B cell (primary cell): ENCODE data around the gene E2F7. TPM values are rescaled to one million over a fixed set of nuclear protein-coding genes. Genes with fewer than 3 reads are reported as not detected.

Source experiments
- ATAC-seq: fragments of 200-7000 bp; cut with Tn5 transposase; one replicate; pipeline ENCODE4 v1.10.0; 2021; ENCODE audit warnings: low read depth, mild to moderate bottlenecking, moderate number of reproducible peaks, moderate library complexity
- CTCF ChIA-PET: fragments of 350-600 bp; sonication (Branson Sonifier 250); formaldehyde crosslinking; loops from one replicate; lab custom pipeline; 2021; ENCODE audit warnings: antibody characterized with exemption, inconsistent platforms; lab: Charles Lee
- POLR2A ChIA-PET: fragments of 350-600 bp; sonication (Branson Sonifier 250); formaldehyde crosslinking; loops from one replicate; lab custom pipeline; 2021; ENCODE audit warnings: antibody characterized with exemption; lab: Charles Lee
- DNase-seq: peaks from one replicate; pipeline ENCODE4 v3.0.0; 2013
- H2AFZ ChIP-seq: 2 replicates; pipeline ENCODE4 v1.6.1; 2012; ENCODE audit warnings: mild to moderate bottlenecking, low read depth, low read length; ENCODE audit not compliant: insufficient read depth, poor library complexity, severe bottlenecking
- H3K27ac ChIP-seq, 2 donors: 1 replicate in 1 of 2; 2 replicates in 1 of 2; pipeline ENCODE4 v1.5.1; 2012 to 2013; ENCODE audit warnings: low read length in 2 of 2, mild to moderate bottlenecking in 2 of 2, moderate library complexity in 1 of 2
- H3K27me3 ChIP-seq, 4 experiments: fragments of 200-600 bp in 1 of 4; sonication (generic) in 1 of 4; replicated peaks in 1 of 4; 1 replicate in 2 of 4; 2 replicates in 2 of 4; pipeline versions ENCODE4 v1.6.1 to v1.7.0; 2013 to 2016; ENCODE audit warnings: low read length in 3 of 4, mild to moderate bottlenecking in 2 of 4, mixed read lengths in 1 of 4, moderate library complexity in 1 of 4; ENCODE audit not compliant: insufficient read depth in 4 of 4, control insufficient read depth in 3 of 4; ENCODE audit errors: control extremely low read depth in 1 of 4
- H3K36me3 ChIP-seq, 2 experiments: replicated peaks in 1 of 2; 1 replicate in 1 of 2; 2 replicates in 1 of 2; pipeline versions ENCODE4 v1.6.1 to v1.7.1; 2013; ENCODE audit warnings: low read length in 1 of 2; ENCODE audit not compliant: insufficient read depth in 2 of 2, control insufficient read depth in 1 of 2; ENCODE audit errors: control extremely low read depth in 1 of 2, extremely low read depth in 1 of 2
- H3K4me1 ChIP-seq, 2 donors: fragments of 200-600 bp in 1 of 2; sonication (generic) in 1 of 2; 1 replicate in 1 of 2; 2 replicates in 1 of 2; pipeline versions ENCODE4 v1.5.1 to v1.6.1; 2013 to 2017; ENCODE audit warnings: low read length in 2 of 2; ENCODE audit not compliant: control insufficient read depth in 2 of 2, insufficient read depth in 2 of 2
- H3K4me2 ChIP-seq: replicated peaks from 2 replicates; pipeline ENCODE3; 2012; ENCODE audit warnings: mild to moderate bottlenecking, low read depth, low read length; ENCODE audit not compliant: poor library complexity, severe bottlenecking
- H3K4me3 ChIP-seq, 5 experiments: fragments of 200-600 bp in 1 of 5; sonication (generic) in 1 of 5; 1 replicate in 3 of 5; 2 replicates in 2 of 5; pipeline versions ENCODE4 v1.5.1 to v1.7.0; 2011 to 2016; ENCODE audit warnings: low read length in 4 of 5, mild to moderate bottlenecking in 4 of 5, low read depth in 2 of 5, control low read depth in 1 of 5, moderate library complexity in 1 of 5; ENCODE audit not compliant: insufficient read depth in 1 of 5; ENCODE audit errors: control extremely low read depth in 1 of 5, extremely low read depth in 1 of 5
- H3K79me2 ChIP-seq: fragments of 200-600 bp; sonication (generic); one replicate; pipeline ENCODE4 v1.6.0; 2016; ENCODE audit warnings: low read length; ENCODE audit not compliant: control insufficient read depth, insufficient read depth
- H3K9ac ChIP-seq: fragments of 200-600 bp; sonication (generic); 2 replicates; pipeline ENCODE4 v1.6.1; 2017; ENCODE audit warnings: mild to moderate bottlenecking, low read length, moderate library complexity
- H3K9me3 ChIP-seq, 3 donors: one replicate each; pipeline versions ENCODE4 v1.6.1 to v1.7.1; 2013; ENCODE audit warnings: low read length in 2 of 3; ENCODE audit not compliant: control insufficient read depth in 2 of 3, insufficient read depth in 1 of 3; ENCODE audit errors: control extremely low read depth in 1 of 3
- H4K20me1 ChIP-seq: 2 replicates; pipeline ENCODE4 v1.6.0; 2012; ENCODE audit warnings: mild to moderate bottlenecking, low read length; ENCODE audit not compliant: insufficient read depth, control insufficient read depth, poor library complexity, severe bottlenecking
- H3K27ac Mint-ChIP-seq: one replicate; pipeline ENCODE4 v1.8.0; 2021; ENCODE audit warnings: mixed read lengths
- H3K27me3 Mint-ChIP-seq: one replicate; pipeline ENCODE4 v1.8.0; 2021; ENCODE audit warnings: mixed read lengths
- H3K4me1 Mint-ChIP-seq: one replicate; pipeline ENCODE4 v1.8.0; 2021; ENCODE audit warnings: mixed read lengths
- H3K4me3 Mint-ChIP-seq: one replicate; pipeline ENCODE4 v1.8.0; 2021; ENCODE audit warnings: mixed read lengths
- H3K9me3 Mint-ChIP-seq: one replicate; pipeline ENCODE4 v1.8.0; 2022; ENCODE audit warnings: mixed read lengths; ENCODE audit not compliant: insufficient read depth
- CTCF ChIP-seq: fragments of 200-600 bp; IDR thresholded peaks from one replicate; pipeline ENCODE4 v1.8.0; 2022; ENCODE audit warnings: antibody characterized with exemption, mild to moderate bottlenecking
- EZH2 ChIP-seq: IDR thresholded peaks from 2 replicates; pipeline ENCODE4 v1.6.1; 2012; ENCODE audit warnings: borderline replicate concordance, low read depth, mild to moderate bottlenecking, moderate library complexity, low read length; ENCODE audit not compliant: insufficient read depth, poor library complexity, severe bottlenecking
- WGBS: methylation state at CpG from one replicate; pipeline ENCODE4 v1.1.5; 2013; ENCODE audit warnings: missing lambda C conversion rate; ENCODE audit not compliant: insufficient coverage; 5-methylcytosine and 5-hydroxymethylcytosine counted together
- intact Hi-C: fragments of 100-400 bp; cut with micrococcal nuclease; formaldehyde crosslinking; loops from one replicate; pipeline ENCODE4 v1.10.0; 2022
- polyA plus RNA-seq: library from polyadenylated mRNA; depleted of rRNA; stranded (reverse); fragments of >200 nt; gene quantifications from 2 replicates; pipeline ENCODE4 v1.2.3, GENCODE V29; 2012
- total RNA-seq, 2 donors: library from RNA; stranded (reverse); fragments of 120-200 nt in 1 of 2; gene quantifications; 1 replicate in 1 of 2; 2 replicates in 1 of 2; pipeline versions ENCODE4 v1.2.3 to v1.2.4, GENCODE V29; 2013 to 2022

The E2F7 gene
- total and polyA plus RNA-seq, 2 donors (not counting 1 experiment from before 2014, with no cell fraction given), result 0.15 to 0.42 TPM

GRCh38 chr12:77031745-77032144 lies 33.6 kb downstream of the E2F7 start:
- Histone ChIP-seq H3K9me3 (no peaks in the 10 kb centered on the region), H3K79me2 (no peaks in the 10 kb centered on the region), H3K36me3 (no peaks in the 10 kb centered on the region), H3K4me3 (no peak overlapping the region), H3K9ac (no peak overlapping the region), H3K4me1 (no peaks in the 10 kb centered on the region), H3K27ac (no peak overlapping the region), H3K27me3 (no peaks in the 10 kb centered on the region), H4K20me1 (no peaks in the 10 kb centered on the region), H2AFZ (no peak overlapping the region), H3K4me2 (no peak overlapping the region)
- H3K27me3 Mint-ChIP-seq, result no peaks in the 10 kb centered on the region
- POLR2A ChIA-PET, result no interaction called here
- no peaks in the 10 kb centered on the region for H3K9me3 Mint-ChIP-seq
- CTCF ChIA-PET, result interaction anchor here (1.7 kb wide), 1 partner anchor 21 kb away, joined by 9 read pairs; no protein-coding TSS in a partner anchor
- H3K4me1 Mint-ChIP-seq, result no peaks in the 10 kb centered on the region
- 88% methylated on average over 2 of the region's 4 CpGs for WGBS
- ATAC-seq, result no peak
- no peak overlapping the region for H3K27ac Mint-ChIP-seq
- TF ChIP-seq CTCF (no peak), EZH2 (no peak)
- intact Hi-C loops, result no loop called here
- no peak for DNase-seq
- H3K4me3 Mint-ChIP-seq, result no peak overlapping the region

GRCh38 chr12:77025782-77026314 lies 39.5 kb downstream of the E2F7 start:
- H3K27ac Mint-ChIP-seq, result no peak overlapping the region
- H3K4me3 ChIP-seq, result no peak overlapping the region

More at GRCh38 chr12:77025782-77026314, 39.5 kb downstream of the E2F7 start:
- Histone ChIP-seq H3K9ac (no peak overlapping the region), H3K36me3 (no peaks in the 10 kb centered on the region), H2AFZ (no peak overlapping the region), H3K4me1 (no peaks in the 10 kb centered on the region), H3K9me3 (no peaks in the 10 kb centered on the region), H3K27ac (no peak overlapping the region), H4K20me1 (no peaks in the 10 kb centered on the region), H3K27me3 (no peaks in the 10 kb centered on the region), H3K79me2 (no peaks in the 10 kb centered on the region), H3K4me2 (no peak overlapping the region)
- 98% methylated on average over 6 of the region's 6 CpGs for WGBS
- TF ChIP-seq CTCF, result no peak
- TF ChIP-seq EZH2, result no peak
- ChIA-PET POLR2A (no interaction called here), CTCF (interaction anchor here (0.6 to 2.2 kb wide), 3 partner anchors 15 to 529 kb away, joined by 3 to 9 read pairs (median 3); no protein-coding TSS in a partner anchor)
- DNase-seq (no peak), ATAC-seq (no peak)
- H3K4me3 Mint-ChIP-seq, result no peak overlapping the region
- H3K9me3 Mint-ChIP-seq, result no peaks in the 10 kb centered on the region
- intact Hi-C loops, result no loop called here
- no peaks in the 10 kb centered on the region for H3K27me3 Mint-ChIP-seq
- H3K4me1 Mint-ChIP-seq, result no peaks in the 10 kb centered on the region
